ENCODE results near the gene USP54. TPM values are rescaled to one million over a fixed set of nuclear protein-coding genes. Genes with fewer than 3 reads are reported as not detected.

USP54 gene
- total and polyA plus RNA-seq, 9 of the 15 experiments (the other 6 are each of a cell fraction or from before 2014, with no cell fraction given), result 3.8 to 40.1 (median 16.9) TPM

DNA sequence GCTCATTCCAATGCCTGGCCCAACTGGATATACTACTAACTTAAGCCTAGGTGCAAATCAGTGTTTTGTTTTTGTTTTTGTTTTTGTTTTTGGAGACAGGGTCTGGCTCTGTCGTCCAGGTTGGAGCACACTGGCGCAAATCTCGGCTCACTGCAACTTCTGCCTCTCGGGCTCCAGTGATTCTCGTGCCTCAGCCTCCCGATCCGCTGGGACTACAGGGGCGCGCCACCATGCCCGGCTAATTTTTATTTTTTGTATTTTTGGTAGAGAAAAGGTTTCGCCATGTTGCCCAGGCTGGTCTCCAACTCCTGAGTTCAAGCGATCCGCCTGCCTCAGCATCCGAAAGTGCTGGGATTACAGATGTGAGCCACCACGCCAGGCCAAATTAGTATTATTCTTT, 96.9 kb downstream of the USP54 start:
- Histone ChIP-seq H3K79me2 (ENCODE audit: control insufficient read depth, insufficient read depth, low read length) (peaks cover 63% of the 10 kb centered on the region), H3K4me3 (no peak overlapping the region; the same call in 1 of the 2 replicates), H3K9ac (ENCODE audit: insufficient read depth in 1 of 2, low read depth in 2 of 2, low read length in 2 of 2) (peak overlapping the region in 1 of 2 experiments; percentile 66; a peak in 2 of 4 replicates), H4K20me1 (replicated peaks; ENCODE audit: control insufficient read depth, insufficient read depth, low read length) (no peaks in the 10 kb centered on the region), H3K27me3 (ENCODE audit: control insufficient read depth in 2 of 2, insufficient read depth in 2 of 2, low read length in 2 of 2) (no peaks in the 10 kb centered on the region), H2AFZ (ENCODE audit: low read depth, low read length) (no peak overlapping the region), H3K9me3 (replicated peaks; ENCODE audit: control insufficient read depth, insufficient read depth, low read depth, low read length) (no peaks in the 10 kb centered on the region), H3K4me1 (replicated peaks in 1 of 2; ENCODE audit: control insufficient read depth in 2 of 2, insufficient read depth in 2 of 2, low read length in 2 of 2) (peaks cover 10 to 12% of the 10 kb centered on the region in 2 experiments; a peak in 4 of 5 replicates), H3K27ac (ENCODE audit: extremely low read depth, low read depth, low read length) (no peak overlapping the region), H3K9me1 (ENCODE audit: control insufficient read depth, insufficient read depth, low read length) (no peaks in the 10 kb centered on the region), H3K36me3 (ENCODE audit: control insufficient read depth, insufficient read depth, low read length) (0 out of 3 replicates have a peak, but pooled peaks cover 8% of the 10 kb centered on the region), H3K4me2 (ENCODE audit: insufficient read depth, low read length) (no peak overlapping the region; the same call in 1 of the 2 replicates)
- no TSS peak for BruUV-seq (replicated peaks)
- ATAC-seq (no peak), DNase-seq (ENCODE audit: extremely low read depth in 1 of 4, low spot score in 3 of 4) (no peak), FAIRE-seq (no peak)
- 83% methylated on average over 15 of the region's 15 CpGs for WGBS (ENCODE audit: insufficient coverage, low coverage, missing lambda C conversion rate)
- CTCF ChIA-PET (ENCODE audit: low intra/inter-chr PET ratio), result interaction anchor here (0.6 kb wide), 1 partner anchor 1050 kb away, joined by 3 read pairs; no protein-coding TSS in a partner anchor
- POLR2A ChIA-PET, result interaction anchor here (1.0 to 1.5 kb wide), 4 partner anchors 12 to 51 kb away, joined by 3 to 4 read pairs (median 3); no protein-coding TSS in a partner anchor
- intact Hi-C loops (cut with micrococcal nuclease), result no loop called here
- in situ Hi-C loops (cut with MboI), result no loop called here
- TF ChIP-seq THRAP3 (IDR thresholded peaks at IDR 0.05; ENCODE audit: borderline replicate concordance), result 0 out of 2 replicates have a peak, but pooled peaks have one; percentile 33
- no peak for TF ChIP-seq NCOA1 (IDR thresholded peaks at IDR 0.05; ENCODE audit: low read depth)
- TF ChIP-seq, protein P1, sequence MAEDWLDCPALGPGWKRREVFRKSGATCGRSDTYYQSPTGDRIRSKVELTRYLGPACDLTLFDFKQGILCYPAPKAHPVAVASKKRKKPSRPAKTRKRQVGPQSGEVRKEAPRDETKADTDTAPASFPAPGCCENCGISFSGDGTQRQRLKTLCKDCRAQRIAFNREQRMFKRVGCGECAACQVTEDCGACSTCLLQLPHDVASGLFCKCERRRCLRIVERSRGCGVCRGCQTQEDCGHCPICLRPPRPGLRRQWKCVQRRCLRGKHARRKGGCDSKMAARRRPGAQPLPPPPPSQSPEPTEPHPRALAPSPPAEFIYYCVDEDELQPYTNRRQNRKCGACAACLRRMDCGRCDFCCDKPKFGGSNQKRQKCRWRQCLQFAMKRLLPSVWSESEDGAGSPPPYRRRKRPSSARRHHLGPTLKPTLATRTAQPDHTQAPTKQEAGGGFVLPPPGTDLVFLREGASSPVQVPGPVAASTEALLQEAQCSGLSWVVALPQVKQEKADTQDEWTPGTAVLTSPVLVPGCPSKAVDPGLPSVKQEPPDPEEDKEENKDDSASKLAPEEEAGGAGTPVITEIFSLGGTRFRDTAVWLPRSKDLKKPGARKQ (CRISPR knock-in tag; IDR thresholded peaks at IDR 0.05), result no peak
- TF ChIP-seq, protein P2, sequence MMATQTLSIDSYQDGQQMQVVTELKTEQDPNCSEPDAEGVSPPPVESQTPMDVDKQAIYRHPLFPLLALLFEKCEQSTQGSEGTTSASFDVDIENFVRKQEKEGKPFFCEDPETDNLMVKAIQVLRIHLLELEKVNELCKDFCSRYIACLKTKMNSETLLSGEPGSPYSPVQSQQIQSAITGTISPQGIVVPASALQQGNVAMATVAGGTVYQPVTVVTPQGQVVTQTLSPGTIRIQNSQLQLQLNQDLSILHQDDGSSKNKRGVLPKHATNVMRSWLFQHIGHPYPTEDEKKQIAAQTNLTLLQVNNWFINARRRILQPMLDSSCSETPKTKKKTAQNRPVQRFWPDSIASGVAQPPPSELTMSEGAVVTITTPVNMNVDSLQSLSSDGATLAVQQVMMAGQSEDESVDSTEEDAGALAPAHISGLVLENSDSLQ (IDR thresholded peaks at IDR 0.05), result no peak
- TF ChIP-seq SMARCA5 (IDR thresholded peaks at IDR 0.05), result peak; percentile 39; the same call in 1 of the 2 replicates
- TF ChIP-seq KLF6 (CRISPR knock-in tag; IDR thresholded peaks at IDR 0.05; ENCODE audit: borderline replicate concordance), result no peak
- TF ChIP-seq, protein P3, sequence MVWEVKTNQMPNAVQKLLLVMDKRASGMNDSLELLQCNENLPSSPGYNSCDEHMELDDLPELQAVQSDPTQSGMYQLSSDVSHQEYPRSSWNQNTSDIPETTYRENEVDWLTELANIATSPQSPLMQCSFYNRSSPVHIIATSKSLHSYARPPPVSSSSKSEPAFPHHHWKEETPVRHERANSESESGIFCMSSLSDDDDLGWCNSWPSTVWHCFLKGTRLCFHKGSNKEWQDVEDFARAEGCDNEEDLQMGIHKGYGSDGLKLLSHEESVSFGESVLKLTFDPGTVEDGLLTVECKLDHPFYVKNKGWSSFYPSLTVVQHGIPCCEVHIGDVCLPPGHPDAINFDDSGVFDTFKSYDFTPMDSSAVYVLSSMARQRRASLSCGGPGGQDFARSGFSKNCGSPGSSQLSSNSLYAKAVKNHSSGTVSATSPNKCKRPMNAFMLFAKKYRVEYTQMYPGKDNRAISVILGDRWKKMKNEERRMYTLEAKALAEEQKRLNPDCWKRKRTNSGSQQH (CRISPR knock-in tag; IDR thresholded peaks at IDR 0.05), result 0 out of 2 replicates have a peak, but pooled peaks have one; percentile 51
- TF ChIP-seq, protein P4, sequence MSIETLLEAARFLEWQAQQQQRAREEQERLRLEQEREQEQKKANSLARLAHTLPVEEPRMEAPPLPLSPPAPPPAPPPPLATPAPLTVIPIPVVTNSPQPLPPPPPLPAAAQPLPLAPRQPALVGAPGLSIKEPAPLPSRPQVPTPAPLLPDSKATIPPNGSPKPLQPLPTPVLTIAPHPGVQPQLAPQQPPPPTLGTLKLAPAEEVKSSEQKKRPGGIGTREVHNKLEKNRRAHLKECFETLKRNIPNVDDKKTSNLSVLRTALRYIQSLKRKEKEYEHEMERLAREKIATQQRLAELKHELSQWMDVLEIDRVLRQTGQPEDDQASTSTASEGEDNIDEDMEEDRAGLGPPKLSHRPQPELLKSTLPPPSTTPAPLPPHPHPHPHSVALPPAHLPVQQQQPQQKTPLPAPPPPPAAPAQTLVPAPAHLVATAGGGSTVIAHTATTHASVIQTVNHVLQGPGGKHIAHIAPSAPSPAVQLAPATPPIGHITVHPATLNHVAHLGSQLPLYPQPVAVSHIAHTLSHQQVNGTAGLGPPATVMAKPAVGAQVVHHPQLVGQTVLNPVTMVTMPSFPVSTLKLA (conservative IDR thresholded peaks at IDR 0.05), result no peak
- TF ChIP-seq NR4A1 (CRISPR knock-in tag; IDR thresholded peaks at IDR 0.05), result no peak
- no peak for TF ChIP-seq NR4A1 (tag; IDR thresholded peaks at IDR 0.05)
- TF ChIP-seq ZNF436 (CRISPR knock-in tag; IDR thresholded peaks at IDR 0.05), result no peak
- TF ChIP-seq ZNF668 (CRISPR knock-in tag; IDR thresholded peaks at IDR 0.05), result no peak
- no peak for TF ChIP-seq KLF1 (tag; IDR thresholded peaks at IDR 0.05)
- TF ChIP-seq PYGO2 (tag; IDR thresholded peaks at IDR 0.05), result no peak
- no peak for TF ChIP-seq FOS (IDR thresholded peaks at IDR 0.05; ENCODE audit: extremely low read depth, insufficient read length)
- TF ChIP-seq BRD9 (IDR thresholded peaks at IDR 0.05; ENCODE audit: low read depth, partially characterized antibody), result no peak

Data from K562 (cell line).